ENCODE data around the gene VPS45.

GRCh38 chr1:150161747-150162581 is 94.4 kb downstream of the VPS45 start:
- TF ChIP-seq TAF1 (conservative IDR thresholded peaks at IDR 0.05) (no peak), CTCF (IDR thresholded peaks at IDR 0.05; ENCODE audit: low read depth, low read length, missing input control) (no peak), RAD21 (IDR thresholded peaks at IDR 0.05) (no peak), SP1 (IDR thresholded peaks at IDR 0.05) (no peak), FOXA1 (IDR thresholded peaks at IDR 0.05) (no peak), JUND (IDR thresholded peaks at IDR 0.05) (no peak), GABPA (IDR thresholded peaks at IDR 0.05 in 1 of 2, conservative IDR thresholded peaks at IDR 0.05 in 1 of 2) (no peak), HNF4G (IDR thresholded peaks at IDR 0.05) (no peak), YY1 (IDR thresholded peaks at IDR 0.05) (no peak)
- TF ChIP-seq, protein P1, sequence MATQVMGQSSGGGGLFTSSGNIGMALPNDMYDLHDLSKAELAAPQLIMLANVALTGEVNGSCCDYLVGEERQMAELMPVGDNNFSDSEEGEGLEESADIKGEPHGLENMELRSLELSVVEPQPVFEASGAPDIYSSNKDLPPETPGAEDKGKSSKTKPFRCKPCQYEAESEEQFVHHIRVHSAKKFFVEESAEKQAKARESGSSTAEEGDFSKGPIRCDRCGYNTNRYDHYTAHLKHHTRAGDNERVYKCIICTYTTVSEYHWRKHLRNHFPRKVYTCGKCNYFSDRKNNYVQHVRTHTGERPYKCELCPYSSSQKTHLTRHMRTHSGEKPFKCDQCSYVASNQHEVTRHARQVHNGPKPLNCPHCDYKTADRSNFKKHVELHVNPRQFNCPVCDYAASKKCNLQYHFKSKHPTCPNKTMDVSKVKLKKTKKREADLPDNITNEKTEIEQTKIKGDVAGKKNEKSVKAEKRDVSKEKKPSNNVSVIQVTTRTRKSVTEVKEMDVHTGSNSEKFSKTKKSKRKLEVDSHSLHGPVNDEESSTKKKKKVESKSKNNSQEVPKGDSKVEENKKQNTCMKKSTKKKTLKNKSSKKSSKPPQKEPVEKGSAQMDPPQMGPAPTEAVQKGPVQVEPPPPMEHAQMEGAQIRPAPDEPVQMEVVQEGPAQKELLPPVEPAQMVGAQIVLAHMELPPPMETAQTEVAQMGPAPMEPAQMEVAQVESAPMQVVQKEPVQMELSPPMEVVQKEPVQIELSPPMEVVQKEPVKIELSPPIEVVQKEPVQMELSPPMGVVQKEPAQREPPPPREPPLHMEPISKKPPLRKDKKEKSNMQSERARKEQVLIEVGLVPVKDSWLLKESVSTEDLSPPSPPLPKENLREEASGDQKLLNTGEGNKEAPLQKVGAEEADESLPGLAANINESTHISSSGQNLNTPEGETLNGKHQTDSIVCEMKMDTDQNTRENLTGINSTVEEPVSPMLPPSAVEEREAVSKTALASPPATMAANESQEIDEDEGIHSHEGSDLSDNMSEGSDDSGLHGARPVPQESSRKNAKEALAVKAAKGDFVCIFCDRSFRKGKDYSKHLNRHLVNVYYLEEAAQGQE (IDR thresholded peaks at IDR 0.05), result no peak
- TF ChIP-seq, protein P2, sequence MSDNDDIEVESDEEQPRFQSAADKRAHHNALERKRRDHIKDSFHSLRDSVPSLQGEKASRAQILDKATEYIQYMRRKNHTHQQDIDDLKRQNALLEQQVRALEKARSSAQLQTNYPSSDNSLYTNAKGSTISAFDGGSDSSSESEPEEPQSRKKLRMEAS (IDR thresholded peaks at IDR 0.05), result no peak
- TF ChIP-seq, protein P3, sequence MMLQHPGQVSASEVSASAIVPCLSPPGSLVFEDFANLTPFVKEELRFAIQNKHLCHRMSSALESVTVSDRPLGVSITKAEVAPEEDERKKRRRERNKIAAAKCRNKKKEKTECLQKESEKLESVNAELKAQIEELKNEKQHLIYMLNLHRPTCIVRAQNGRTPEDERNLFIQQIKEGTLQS (IDR thresholded peaks at IDR 0.05), result no peak
